Stomach (tissue), 4 donors: ENCODE results near the gene XRCC3.

ENCODE experiments used
- CTCF ChIP-seq, 7 experiments: fragments of 450-650 bp in 4 of 7; fragments of 200-600 bp in 3 of 7; sonication (generic) in 3 of 7; IDR thresholded peaks; one replicate each; pipeline ENCODE4 v1.5.1; 2016 to 2019; ENCODE audit warnings: antibody characterized with exemption in 7 of 7, control low read depth in 2 of 7, mild to moderate bottlenecking in 1 of 7
- EP300 ChIP-seq: sonication (generic); formaldehyde crosslinking; IDR thresholded peaks from one replicate; pipeline ENCODE4 v1.6.1; 2017; ENCODE audit warnings: antibody characterized with exemption
- POLR2A ChIP-seq, 4 donors: fragments of 450-650 bp; IDR thresholded peaks; one replicate each; pipeline ENCODE4 v1.6.1; 2016; ENCODE audit warnings: antibody characterized with exemption in 4 of 4, control low read depth in 2 of 4, mild to moderate bottlenecking in 1 of 4, moderate library complexity in 1 of 4
- POLR2AphosphoS5 ChIP-seq, 3 donors: sonication (generic); formaldehyde crosslinking; IDR thresholded peaks; one replicate each; pipeline ENCODE4 v1.6.1; 2016; ENCODE audit warnings: antibody characterized with exemption in 3 of 3

DNA sequence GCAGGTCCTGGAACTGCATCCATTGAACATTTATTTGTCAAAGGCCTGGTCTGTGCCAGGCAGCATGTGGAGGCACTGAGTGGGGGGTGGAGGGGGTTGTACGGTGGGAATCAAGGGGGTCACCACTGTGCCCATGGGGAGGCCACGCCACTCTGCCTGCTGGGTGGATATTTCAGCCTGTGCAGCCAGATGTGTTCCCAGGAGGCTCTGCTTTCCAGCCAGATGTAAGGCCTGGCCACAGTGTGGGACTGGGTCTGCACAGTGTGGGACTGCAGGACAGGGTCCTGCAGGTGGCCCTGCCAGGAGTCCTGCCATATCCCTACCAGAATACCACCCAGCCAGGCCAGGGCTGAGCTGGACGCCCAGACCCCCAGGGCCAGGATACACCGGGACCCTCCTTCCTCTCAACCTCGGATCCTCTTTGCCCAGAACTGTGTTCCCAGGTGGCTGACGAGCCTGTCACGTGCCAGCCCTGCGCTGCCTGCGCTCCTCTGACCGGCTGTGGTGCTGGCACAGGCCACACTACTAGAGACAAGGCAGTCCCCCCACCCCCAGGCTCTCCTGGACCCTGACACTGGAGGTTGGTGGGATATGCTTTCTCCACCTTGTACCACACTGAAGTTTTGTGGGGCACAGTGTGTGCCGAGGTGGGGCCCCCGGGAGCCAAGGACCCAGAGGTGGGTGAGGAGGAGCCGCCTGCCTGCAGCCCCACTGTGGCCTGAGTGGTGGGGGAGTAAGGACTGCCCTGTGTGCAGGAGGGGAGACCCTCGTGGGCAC is 17.5 kb downstream of the XRCC3 start:
- TF ChIP-seq POLR2A (IDR thresholded peaks at IDR 0.05) (no peak), EP300 (no peak), CTCF (IDR thresholded peaks at IDR 0.05) (no peak), POLR2AphosphoS5 (IDR thresholded peaks at IDR 0.05) (no peak)
